PC-9 (cell line): ENCODE results near the gene CFI. TPM values are rescaled to one million over a fixed set of nuclear protein-coding genes. Genes with fewer than 3 reads are reported as not detected.

Source experiments
- BruUV-seq: library from RNA; stranded (reverse); fragments of 400-500 nt; replicated peaks from 2 replicates; lab custom pipeline; 2021; lab: Mats Ljungman, UMichigan
- CTCF ChIA-PET: fragments of 300-600 bp; sonication (Branson Sonifier 250); formaldehyde crosslinking; loops from one replicate; lab custom pipeline; 2022; ENCODE audit warnings: antibody characterized with exemption; lab: Charles Lee
- POLR2A ChIA-PET: fragments of 300-600 bp; sonication (Branson Sonifier 250); formaldehyde crosslinking; loops from one replicate; lab custom pipeline; 2022; ENCODE audit warnings: antibody characterized with exemption; ENCODE audit not compliant: unreplicated experiment; lab: Charles Lee
- DNase-seq, 2 experiments: peaks; one replicate each; pipeline versions ENCODE4 v3.0.0 to v3.0.0-alpha.2; 2015 to 2022; ENCODE audit warnings: mixed read lengths in 1 of 2
- H2AFZ ChIP-seq: fragments of 200-600 bp; sonication (generic); 2 replicates; pipeline ENCODE4 v1.8.1; 2017; ENCODE audit warnings: antibody characterized with exemption
- H3F3A ChIP-seq: fragments of 200-600 bp; sonication (generic); 2 replicates; pipeline ENCODE4 v1.8.1; 2017; ENCODE audit warnings: antibody characterized with exemption, mild to moderate bottlenecking, low read depth; ENCODE audit not compliant: insufficient read depth
- H3K27ac ChIP-seq: fragments of 200-600 bp; sonication (generic); 2 replicates; pipeline ENCODE4 v1.6.1; 2016; ENCODE audit warnings: mixed run types
- H3K27me3 ChIP-seq: fragments of 200-600 bp; sonication (generic); 2 replicates; pipeline ENCODE4 v1.6.1; 2016; ENCODE audit warnings: low read depth, mixed run types; ENCODE audit not compliant: insufficient read depth
- H3K36me3 ChIP-seq: fragments of 200-600 bp; sonication (generic); 2 replicates; pipeline ENCODE4 v1.6.1; 2016; ENCODE audit warnings: low read depth, mixed run types
- H3K4me1 ChIP-seq: fragments of 200-600 bp; sonication (generic); replicated peaks from 2 replicates; pipeline ENCODE4 v1.6.1; 2016; ENCODE audit warnings: mixed run types; ENCODE audit not compliant: insufficient read depth
- H3K4me2 ChIP-seq: fragments of 200-600 bp; sonication (generic); 2 replicates; pipeline ENCODE4 v1.6.1; 2017; ENCODE audit warnings: mixed run types
- H3K4me3 ChIP-seq: fragments of 200-600 bp; sonication (generic); 2 replicates; pipeline ENCODE4 v1.6.1; 2016; ENCODE audit warnings: mixed run types
- H3K79me2 ChIP-seq: fragments of 200-600 bp; sonication (generic); 2 replicates; pipeline ENCODE4 v1.6.1; 2017; ENCODE audit warnings: low read depth, mixed run types
- H3K9me2 ChIP-seq: fragments of 200-600 bp; sonication (generic); 2 replicates; pipeline ENCODE4 v1.8.1; 2017; ENCODE audit warnings: mild to moderate bottlenecking; ENCODE audit not compliant: insufficient read depth
- H3K9me3 ChIP-seq: fragments of 200-600 bp; sonication (generic); 2 replicates; pipeline ENCODE4 v1.8.1; 2016; ENCODE audit warnings: low read depth; ENCODE audit not compliant: insufficient read depth
- H4K20me1 ChIP-seq: fragments of 200-600 bp; sonication (generic); 2 replicates; pipeline ENCODE4 v1.8.1; 2017; ENCODE audit not compliant: insufficient read depth
- CTCF ChIP-seq: fragments of 200-600 bp; sonication (generic); conservative IDR thresholded peaks from 2 replicates; pipeline ENCODE4 v1.6.1; 2017; ENCODE audit warnings: mixed run types, antibody characterized with exemption, mild to moderate bottlenecking, moderate library complexity
- EZH2 ChIP-seq: fragments of 200-600 bp; sonication (generic); IDR thresholded peaks from 2 replicates; pipeline ENCODE4 v1.8.0; 2017; ENCODE audit warnings: antibody characterized with exemption, low read depth
- intact Hi-C: fragments of 100-400 bp; cut with micrococcal nuclease; formaldehyde crosslinking; loops from one replicate; pipeline ENCODE4 v1.10.0; 2022; ENCODE audit not compliant: unreplicated experiment
- total RNA-seq: library from RNA; stranded (reverse); gene quantifications from 2 replicates; pipeline ENCODE4 v1.2.3, GENCODE V29; 2021

CFI gene
- total RNA-seq, 1 experiment from 2014 or later = 2.2 TPM

- Histone ChIP-seq H3K9me2 (no peaks in the 10 kb centered on the region), H3K4me1 (peaks cover 10% of the 10 kb centered on the region; the same call in 1 of the 2 replicates), H3K4me2 (no peak overlapping the region), H2AFZ (no peak overlapping the region), H3K36me3 (no peaks in the 10 kb centered on the region), H3K9me3 (no peaks in the 10 kb centered on the region), H4K20me1 (no peaks in the 10 kb centered on the region), H3K79me2 (peaks cover 13% of the 10 kb centered on the region), H3K4me3 (no peak overlapping the region), H3F3A (peaks cover 19% of the 10 kb centered on the region; the same call in 1 of the 2 replicates), H3K27ac (no peak overlapping the region), H3K27me3 (no peaks in the 10 kb centered on the region)
- BruUV-seq = no TSS peak
- ChIA-PET CTCF (no interaction called here), POLR2A (no interaction called here)
- no peak for DNase-seq
- intact Hi-C loops = no loop called here
- TF ChIP-seq CTCF (no peak), EZH2 (no peak)
Observed at GRCh38 chr4:109811707-109812106, 9.9 kb upstream of the CFI start.

DNA sequence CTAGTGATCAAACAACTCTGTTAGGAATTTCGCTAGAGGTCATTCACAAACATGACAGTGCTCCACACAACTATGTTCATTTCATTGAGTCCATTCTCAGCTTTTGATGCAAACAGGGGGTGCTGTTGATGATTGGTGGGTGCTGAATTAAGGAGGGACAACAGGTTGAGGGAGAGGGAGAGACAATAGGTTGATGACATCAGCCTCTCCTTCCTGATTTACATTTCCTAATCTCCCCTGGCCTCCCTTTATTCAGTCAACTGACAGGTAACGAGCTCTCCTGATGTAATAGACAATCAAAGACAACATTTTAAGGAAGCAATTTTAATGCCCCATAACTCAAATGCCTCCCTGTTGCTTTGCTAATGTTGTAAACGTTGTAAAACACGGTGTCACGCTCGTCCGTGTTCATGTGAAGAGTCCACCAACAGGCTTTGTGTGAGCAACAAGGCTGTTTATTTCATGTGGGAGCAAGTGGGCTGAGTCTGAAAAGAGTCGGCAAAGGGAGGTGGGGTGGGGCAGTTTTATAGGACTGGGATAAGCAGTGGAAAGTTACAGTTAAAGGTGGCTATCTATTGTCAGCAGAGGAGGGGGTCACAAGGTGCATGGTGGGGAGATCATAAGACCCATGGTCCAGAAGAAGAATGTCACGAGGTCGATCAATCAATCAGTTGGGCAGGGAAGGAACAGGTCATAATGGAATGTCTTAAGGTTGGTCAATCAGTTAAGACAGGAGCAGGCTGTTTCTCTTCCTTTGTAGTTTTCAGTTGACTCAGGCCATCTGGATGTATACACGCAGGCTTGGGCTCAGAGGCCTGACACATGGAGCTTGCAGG, 9.0 kb upstream of the CFI start:
- ChIA-PET POLR2A (no interaction called here), CTCF (no interaction called here)
- BruUV-seq = no TSS peak
- H3F3A ChIP-seq = peaks cover 19% of the 10 kb centered on the region; the same call in 1 of the 2 replicates
- no peak overlapping the region for H3K27ac ChIP-seq
- no peaks in the 10 kb centered on the region for H3K27me3 ChIP-seq
- DNase-seq = no peak
- H3K9me2 ChIP-seq = no peaks in the 10 kb centered on the region
- 0 out of 2 replicates have a peak, but pooled peaks cover 7% of the 10 kb centered on the region for H3K4me1 ChIP-seq
- no peak overlapping the region for H3K4me3 ChIP-seq
- TF ChIP-seq EZH2 (no peak), CTCF (no peak)
- H2AFZ ChIP-seq = no peak overlapping the region
- no peaks in the 10 kb centered on the region for H3K9me3 ChIP-seq
- no peaks in the 10 kb centered on the region for H3K36me3 ChIP-seq
- no peak overlapping the region for H3K4me2 ChIP-seq
- intact Hi-C loops = no loop called here
- no peaks in the 10 kb centered on the region for H4K20me1 ChIP-seq
- H3K79me2 ChIP-seq = peaks cover 3% of the 10 kb centered on the region

DNA sequence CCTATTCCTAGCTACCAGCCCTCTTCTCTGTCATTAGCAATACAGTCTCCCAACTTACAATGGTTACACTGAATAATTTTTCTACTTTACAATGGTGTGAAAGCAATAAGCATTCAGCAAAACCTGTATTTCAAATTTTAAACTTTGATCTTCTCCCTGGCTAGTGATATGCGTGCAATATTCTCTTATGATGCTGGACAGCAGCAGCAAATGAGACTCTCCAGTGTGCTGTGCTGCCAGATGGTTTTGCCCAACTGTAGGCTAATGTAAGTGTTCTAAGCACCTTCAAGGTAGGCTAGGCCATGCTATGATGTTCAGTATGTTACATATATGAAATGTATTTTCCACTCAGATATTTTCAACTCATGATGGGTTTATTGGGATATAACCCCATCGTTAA, 7.9 kb upstream of the CFI start:
- Histone ChIP-seq H3K4me1 (0 out of 2 replicates have a peak, but pooled peaks cover 7% of the 10 kb centered on the region), H3K9me3 (no peaks in the 10 kb centered on the region), H3K4me2 (no peak overlapping the region), H3K27ac (no peak overlapping the region), H4K20me1 (no peaks in the 10 kb centered on the region), H3K36me3 (no peaks in the 10 kb centered on the region), H3K79me2 (no peaks in the 10 kb centered on the region), H3K9me2 (no peaks in the 10 kb centered on the region), H2AFZ (no peak overlapping the region), H3K27me3 (no peaks in the 10 kb centered on the region), H3F3A (peaks cover 9% of the 10 kb centered on the region; the same call in 1 of the 2 replicates), H3K4me3 (no peak overlapping the region)
- no peak for DNase-seq
- CTCF ChIA-PET = no interaction called here
- intact Hi-C loops = loop anchor here (10.0 kb wide), 1 partner anchor 245 kb away; the partner anchor contains the start of gene MCUB
- POLR2A ChIA-PET = no interaction called here
- BruUV-seq = no TSS peak
- no peak for TF ChIP-seq EZH2
